H1 (cell line): ENCODE data around the gene CPM. TPM values are rescaled to one million over a fixed set of nuclear protein-coding genes. Genes with fewer than 3 reads are reported as not detected.

Experiments
- CTCF ChIA-PET: fragments of 300-600 bp; sonication (Branson Sonifier 250); formaldehyde crosslinking; loops from one replicate; lab custom pipeline; 2021; ENCODE audit not compliant: partially characterized antibody; lab: Charles Lee
- POLR2A ChIA-PET: fragments of 300-600 bp; sonication (Branson Sonifier 250); formaldehyde crosslinking; loops from one replicate; lab custom pipeline; 2021; ENCODE audit warnings: inconsistent platforms; ENCODE audit not compliant: partially characterized antibody; lab: Charles Lee
- DNase-seq, 2 experiments: peaks; one replicate each; pipeline versions ENCODE4 v3.0.0 to v3.0.0-alpha.2; 2010 to 2022; ENCODE audit warnings: low spot score in 2 of 2, low read depth in 1 of 2, mixed read lengths in 1 of 2
- FAIRE-seq: peaks from 2 replicates; lab custom pipeline; 2011; peaks lifted over from hg19 to GRCh38; lab: Jason Lieb, UNC
- H2AFZ ChIP-seq: 2 replicates; pipeline ENCODE4 v1.8.1; 2012; ENCODE audit warnings: low read length, inconsistent platforms
- H2AK5ac ChIP-seq: 2 replicates; pipeline ENCODE4 v1.6.1; 2013; ENCODE audit warnings: low read depth, low read length
- H2BK120ac ChIP-seq: replicated peaks from 2 replicates; pipeline ENCODE3; 2013; ENCODE audit warnings: low read depth, low read length, inconsistent platforms
- H2BK12ac ChIP-seq: 2 replicates; pipeline ENCODE4 v1.6.1; 2013; ENCODE audit warnings: low read depth, low read length
- H2BK15ac ChIP-seq: 2 replicates; pipeline ENCODE4 v1.6.1; 2013; ENCODE audit warnings: low read length
- H2BK20ac ChIP-seq: 2 replicates; pipeline ENCODE4 v1.6.1; 2013; ENCODE audit warnings: low read length
- H2BK5ac ChIP-seq: 2 replicates; pipeline ENCODE4 v1.6.1; 2013; ENCODE audit warnings: low read depth, low read length
- H3K14ac ChIP-seq: 2 replicates; pipeline ENCODE4 v1.6.1; 2013; ENCODE audit warnings: inconsistent platforms; ENCODE audit not compliant: insufficient read length
- H3K18ac ChIP-seq: 2 replicates; pipeline ENCODE4 v1.6.1; 2013; ENCODE audit warnings: low read length; ENCODE audit errors: extremely low read depth
- H3K23ac ChIP-seq: 2 replicates; pipeline ENCODE4 v1.6.1; 2013; ENCODE audit warnings: inconsistent platforms; ENCODE audit not compliant: insufficient read length
- H3K23me2 ChIP-seq: 2 replicates; pipeline ENCODE4 v1.6.1; 2013; ENCODE audit warnings: low read depth, low read length
- H3K27ac ChIP-seq: 2 replicates; pipeline ENCODE4 v1.6.1; 2011; ENCODE audit warnings: low read depth, low read length, inconsistent platforms
- H3K27me3 ChIP-seq, 4 experiments: replicated peaks in 1 of 4; 1 replicate in 1 of 4; 2 replicates in 3 of 4; pipeline versions ENCODE4 v1.6.1 to v1.8.1; 2011 to 2013; ENCODE audit warnings: low read length in 3 of 4, mild to moderate bottlenecking in 3 of 4, inconsistent platforms in 2 of 4, mixed read lengths in 2 of 4, moderate library complexity in 1 of 4; ENCODE audit not compliant: control insufficient read depth in 3 of 4, insufficient read depth in 3 of 4; ENCODE audit errors: extremely low read depth in 1 of 4
- H3K36me3 ChIP-seq, 4 experiments: 2 replicates each; pipeline versions ENCODE4 v1.6.1 to v1.8.1; 2011 to 2013; ENCODE audit warnings: mild to moderate bottlenecking in 4 of 4, low read length in 3 of 4, moderate library complexity in 2 of 4, control low read depth in 1 of 4, inconsistent platforms in 1 of 4; ENCODE audit not compliant: insufficient read depth in 4 of 4, control insufficient read depth in 2 of 4
- H3K4ac ChIP-seq: replicated peaks from 2 replicates; pipeline ENCODE3; 2013; ENCODE audit warnings: low read length, low read depth, mixed read lengths, inconsistent platforms; ENCODE audit not compliant: insufficient read length
- H3K4me1 ChIP-seq, 4 experiments: replicated peaks in 1 of 4; 1 replicate in 1 of 4; 2 replicates in 3 of 4; pipeline versions ENCODE4 v1.6.1 to v1.8.1; 2011 to 2013; ENCODE audit warnings: low read length in 3 of 4, inconsistent platforms in 2 of 4, mixed read lengths in 1 of 4; ENCODE audit not compliant: insufficient read depth in 4 of 4, control insufficient read depth in 3 of 4
- H3K4me2 ChIP-seq, 2 experiments: 2 replicates each; pipeline versions ENCODE4 v1.6.1 to v1.8.1; 2011 to 2013; ENCODE audit warnings: low read depth in 2 of 2, low read length in 2 of 2, control low read depth in 1 of 2, inconsistent platforms in 1 of 2, mild to moderate bottlenecking in 1 of 2; ENCODE audit not compliant: insufficient read depth in 1 of 2
- H3K4me3 ChIP-seq, 4 experiments: fragments of 200-600, 300-600 bp in 1 of 4; sonication (generic), shearing (Covaris generic), sonication (Bioruptor Twin) in 1 of 4; 2 replicates each; pipeline versions ENCODE4 v1.5.1 to v1.8.1; 2011 to 2016; ENCODE audit warnings: low read length in 4 of 4, low read depth in 3 of 4, control low read depth in 2 of 4, inconsistent platforms in 2 of 4, mild to moderate bottlenecking in 2 of 4, mixed read lengths in 1 of 4, moderate library complexity in 1 of 4; ENCODE audit not compliant: insufficient read depth in 2 of 4; ENCODE audit errors: extremely low read depth in 1 of 4
- H3K56ac ChIP-seq: replicated peaks from 2 replicates; pipeline ENCODE3; 2013; ENCODE audit warnings: low read depth, mild to moderate bottlenecking, mixed read lengths, low read length, inconsistent platforms; ENCODE audit not compliant: insufficient read length
- H3K79me1 ChIP-seq: 2 replicates; pipeline ENCODE4 v1.6.1; 2013; ENCODE audit warnings: low read depth, low read length, control low read depth
- H3K79me2 ChIP-seq, 2 experiments: 2 replicates each; pipeline versions ENCODE4 v1.6.1 to v1.8.1; 2012 to 2013; ENCODE audit warnings: low read length in 2 of 2, mild to moderate bottlenecking in 2 of 2, inconsistent platforms in 1 of 2; ENCODE audit not compliant: insufficient read depth in 2 of 2, control insufficient read depth in 1 of 2
- H3K9ac ChIP-seq, 4 experiments: replicated peaks in 1 of 4; 1 replicate in 1 of 4; 2 replicates in 3 of 4; pipeline versions ENCODE4 v1.6.1 to v1.8.1; 2011 to 2013; ENCODE audit warnings: low read depth in 3 of 4, low read length in 3 of 4, control low read depth in 2 of 4, mild to moderate bottlenecking in 2 of 4, moderate library complexity in 2 of 4, inconsistent platforms in 1 of 4; ENCODE audit errors: extremely low read depth in 1 of 4
- H3K9me3 ChIP-seq, 2 experiments: 2 replicates each; pipeline versions ENCODE4 v1.6.1 to v1.8.1; 2012 to 2013; ENCODE audit warnings: mild to moderate bottlenecking in 2 of 2, moderate library complexity in 2 of 2, control low read depth in 1 of 2, inconsistent platforms in 1 of 2, low read depth in 1 of 2, low read length in 1 of 2, mixed read lengths in 1 of 2; ENCODE audit not compliant: insufficient read depth in 2 of 2
- H4K20me1 ChIP-seq, 2 experiments: replicated peaks in 1 of 2; 2 replicates each; pipeline versions ENCODE3 to v1.8.1; 2011 to 2013; ENCODE audit warnings: inconsistent platforms in 2 of 2, low read length in 2 of 2, mild to moderate bottlenecking in 1 of 2; ENCODE audit not compliant: insufficient read depth in 2 of 2, control insufficient read depth in 1 of 2
- H4K5ac ChIP-seq: 2 replicates; pipeline ENCODE4 v1.6.1; 2013; ENCODE audit warnings: low read length, low read depth, mixed read lengths, inconsistent platforms; ENCODE audit not compliant: insufficient read length
- H4K8ac ChIP-seq: 2 replicates; pipeline ENCODE4 v1.8.0; 2013; ENCODE audit warnings: mild to moderate bottlenecking, moderate library complexity, low read length, inconsistent platforms; ENCODE audit not compliant: insufficient read depth; ENCODE audit errors: extremely low read depth
- H4K91ac ChIP-seq: replicated peaks from 2 replicates; pipeline ENCODE3; 2013; ENCODE audit warnings: low read length, mixed read lengths, inconsistent platforms; ENCODE audit not compliant: insufficient read length
- ATF3 ChIP-seq: IDR thresholded peaks from 2 replicates; pipeline ENCODE4 v1.6.1; 2011; ENCODE audit warnings: low read depth, mild to moderate bottlenecking, low read length; ENCODE audit not compliant: insufficient read depth
- BRCA1 ChIP-seq: IDR thresholded peaks from 2 replicates; pipeline ENCODE4 v1.6.1; 2012; ENCODE audit warnings: low read depth, low read length, improper control_type of control experiment
- CTBP2 ChIP-seq: IDR thresholded peaks from 2 replicates; pipeline ENCODE4 v1.7.0; 2011; ENCODE audit warnings: borderline replicate concordance, mild to moderate bottlenecking, moderate library complexity, mixed read lengths, low read length; ENCODE audit not compliant: insufficient read depth, insufficient read length
- GTF2F1 ChIP-seq: IDR thresholded peaks from 2 replicates; pipeline ENCODE4 v1.6.1; 2012; ENCODE audit warnings: low read depth, low read length, improper control_type of control experiment, borderline replicate concordance
- HDAC2 ChIP-seq, 2 experiments: fragments of 300-600 bp in 1 of 2; sonication (generic) in 1 of 2; IDR thresholded peaks; 2 replicates each; pipeline ENCODE4 v1.6.1; 2011 to 2012; ENCODE audit warnings: low read depth in 2 of 2, low read length in 2 of 2, mild to moderate bottlenecking in 2 of 2, moderate library complexity in 2 of 2, borderline replicate concordance in 1 of 2, inconsistent platforms in 1 of 2
- PHF8 ChIP-seq: fragments of 200-600 bp; sonication (generic); conservative IDR thresholded peaks from 2 replicates; pipeline ENCODE4 v1.7.1; 2012; ENCODE audit warnings: low read depth, mild to moderate bottlenecking, inconsistent platforms, low read length, moderate library complexity
- POLR2AphosphoS5 ChIP-seq: IDR thresholded peaks from 2 replicates; pipeline ENCODE4 v1.6.1; 2011; ENCODE audit warnings: low read depth, low read length
- SAP30 ChIP-seq: fragments of 300-600 bp; sonication (generic); IDR thresholded peaks from 2 replicates; pipeline ENCODE4 v1.7.1; 2012; ENCODE audit warnings: low read length, moderate library complexity, mild to moderate bottlenecking, inconsistent platforms; ENCODE audit not compliant: insufficient read depth, insufficient replicate concordance
- SP1 ChIP-seq: IDR thresholded peaks from 2 replicates; pipeline ENCODE4 v1.6.1; 2011; ENCODE audit warnings: low read depth, low read length
- SP4 ChIP-seq: IDR thresholded peaks from 2 replicates; pipeline ENCODE4 v1.6.1; 2012; ENCODE audit warnings: low read length, inconsistent platforms
- TCF12 ChIP-seq: IDR thresholded peaks from 2 replicates; pipeline ENCODE4 v1.6.1; 2011; ENCODE audit warnings: low read depth, mild to moderate bottlenecking, low read length
- WGBS, 2 experiments: shearing (Covaris generic) in 1 of 2; methylation state at CpG; one replicate each; pipeline versions ENCODE4 v1.1.6 to v1.1.7; 2013 to 2015; ENCODE audit warnings: low lambda C conversion rate in 2 of 2, mixed read lengths in 2 of 2, inconsistent platforms in 1 of 2, low coverage in 1 of 2, missing lambda C conversion rate in 1 of 2; ENCODE audit not compliant: insufficient replicate concordance in 2 of 2, insufficient coverage in 1 of 2, insufficient read length in 1 of 2; ENCODE audit errors: extremely low coverage in 1 of 2, missing lambda C conversion rate in 1 of 2; 5-methylcytosine and 5-hydroxymethylcytosine counted together
- polyA plus RNA-seq, 7 experiments: library from polyadenylated mRNA; depleted of rRNA in 3 of 7; stranded (reverse) in 5 of 7; unstranded in 2 of 7; fragments of >200 nt in 5 of 7; fragments of 200-250 nt in 2 of 7; gene quantifications; 1 replicate in 5 of 7; 2 replicates in 1 of 7; 4 replicates in 1 of 7; pipeline versions ENCODE4 v1.2.1 to v1.2.3, GENCODE V29; 2011 to 2013; ENCODE audit warnings: missing spikeins in 2 of 7, mixed read lengths in 2 of 7
- total RNA-seq: library from RNA; stranded (reverse); fragmentation: NEBNext Ultra II Directional; extraction: Animal tissue kit (Norgen Biotek cat#: 25700); gene quantifications from 2 replicates; pipeline ENCODE4 v1.2.1, GENCODE V29; 2021

CPM gene
- total and polyA plus RNA-seq, 2 of the 8 experiments (the other 6 are each of a cell fraction or from before 2014, with no cell fraction given), result 0.33 to 3.1 TPM

DNA sequence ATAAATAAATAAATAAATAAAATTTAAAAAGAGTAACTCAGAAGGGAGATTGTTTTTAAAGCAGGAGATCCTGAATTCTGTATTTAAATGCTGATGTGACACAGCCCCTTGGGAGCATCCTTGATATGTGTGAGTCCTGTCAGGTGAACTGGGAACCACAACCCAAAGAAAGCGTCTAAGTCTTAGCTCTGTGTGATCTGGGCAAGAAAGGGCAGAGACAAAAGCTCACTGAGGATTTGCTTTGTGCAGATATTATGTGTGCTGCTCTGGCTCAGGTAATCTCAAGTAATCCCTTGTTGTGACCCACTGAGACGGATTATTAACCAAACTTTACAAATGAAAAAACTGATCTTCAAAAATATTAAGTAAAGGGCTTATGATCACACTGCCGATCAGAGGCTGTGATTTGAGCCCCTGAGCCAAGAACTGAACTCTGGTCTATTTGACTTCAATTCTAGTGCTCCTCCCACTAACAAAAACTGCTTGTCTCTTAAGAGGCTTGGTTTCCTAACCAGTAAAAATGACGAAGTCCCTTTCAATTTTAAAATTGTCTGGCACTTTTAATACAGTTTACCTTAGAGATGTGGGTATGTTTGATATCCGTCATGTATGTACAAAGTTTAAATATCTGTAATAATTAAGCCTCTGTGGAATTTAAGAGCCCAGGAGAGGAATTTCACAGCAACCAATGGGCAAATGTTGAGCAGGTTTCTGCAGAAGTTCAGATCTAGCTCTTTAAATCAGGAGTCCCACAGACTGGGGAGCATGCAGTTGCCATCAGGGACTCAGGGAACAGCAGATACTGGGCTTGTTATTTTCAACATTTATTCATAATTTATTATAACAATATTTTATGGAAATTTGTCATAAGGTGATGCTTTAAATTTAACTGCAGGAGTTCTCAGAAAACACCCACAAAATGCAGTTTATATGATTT, 46.1 kb downstream of the CPM start:
- Histone ChIP-seq H2BK12ac (no peak overlapping the region), H2AFZ (peak overlapping the region; percentile 37; the same call in 1 of the 2 replicates), H3K23ac (no peak overlapping the region), H2BK20ac (no peak overlapping the region), H2AK5ac (no peak overlapping the region), H3K14ac (no peak overlapping the region), H3K27ac (no peak overlapping the region), H4K91ac (no peak overlapping the region), H3K27me3 (no peaks in the 10 kb centered on the region), H3K36me3 (no peaks in the 10 kb centered on the region), H3K4me1 (no peaks in the 10 kb centered on the region), H3K4me3 (no peak overlapping the region), H3K56ac (no peak overlapping the region), H4K5ac (no peak overlapping the region), H3K79me1 (no peaks in the 10 kb centered on the region), H3K79me2 (no peaks in the 10 kb centered on the region), H4K20me1 (no peaks in the 10 kb centered on the region), H3K9ac (no peak overlapping the region), H3K9me3 (peaks cover 0 to 4% of the 10 kb centered on the region in 2 experiments; a peak in 1 of 4 replicates), H4K8ac (no peak overlapping the region), H3K23me2 (no peaks in the 10 kb centered on the region), H2BK15ac (no peak overlapping the region), H2BK5ac (no peak overlapping the region), H3K4ac (no peak overlapping the region), H2BK120ac (no peak overlapping the region), H3K4me2 (no peak overlapping the region), H3K18ac (no peak overlapping the region)
- ChIA-PET CTCF (interaction anchor here (0.6 kb wide), 1 partner anchor 37 kb away, joined by 3 read pairs; no protein-coding TSS in a partner anchor), POLR2A (no interaction called here)
- FAIRE-seq (no peak), DNase-seq (no peak)
- 85% methylated on average over 5 of the region's 5 CpGs; no CpG with 5 or more reads in 1 of the 2 experiments for WGBS, 2 experiments
- TF ChIP-seq SP4 (no peak), TCF12 (no peak), POLR2AphosphoS5 (no peak), CTBP2 (no peak), SP1 (no peak), HDAC2 (IDR thresholded peaks at IDR 0.05; ENCODE audit: borderline replicate concordance in 1 of 2, low read depth in 2 of 2, low read length in 2 of 2) (no peak), GTF2F1 (no peak), BRCA1 (no peak), ATF3 (no peak), SAP30 (no peak), PHF8 (no peak)
